GM19395 (cell line): ENCODE measurements around the gene SLC5A3.

Experiments used
- ATAC-seq: cut with Tn5 transposase; IDR thresholded peaks from one replicate; pipeline ENCODE4 v1.9.1; 2021; ENCODE audit warnings: mild to moderate bottlenecking, moderate library complexity; ENCODE audit not compliant: unreplicated experiment

The SLC5A3 gene

DNA sequence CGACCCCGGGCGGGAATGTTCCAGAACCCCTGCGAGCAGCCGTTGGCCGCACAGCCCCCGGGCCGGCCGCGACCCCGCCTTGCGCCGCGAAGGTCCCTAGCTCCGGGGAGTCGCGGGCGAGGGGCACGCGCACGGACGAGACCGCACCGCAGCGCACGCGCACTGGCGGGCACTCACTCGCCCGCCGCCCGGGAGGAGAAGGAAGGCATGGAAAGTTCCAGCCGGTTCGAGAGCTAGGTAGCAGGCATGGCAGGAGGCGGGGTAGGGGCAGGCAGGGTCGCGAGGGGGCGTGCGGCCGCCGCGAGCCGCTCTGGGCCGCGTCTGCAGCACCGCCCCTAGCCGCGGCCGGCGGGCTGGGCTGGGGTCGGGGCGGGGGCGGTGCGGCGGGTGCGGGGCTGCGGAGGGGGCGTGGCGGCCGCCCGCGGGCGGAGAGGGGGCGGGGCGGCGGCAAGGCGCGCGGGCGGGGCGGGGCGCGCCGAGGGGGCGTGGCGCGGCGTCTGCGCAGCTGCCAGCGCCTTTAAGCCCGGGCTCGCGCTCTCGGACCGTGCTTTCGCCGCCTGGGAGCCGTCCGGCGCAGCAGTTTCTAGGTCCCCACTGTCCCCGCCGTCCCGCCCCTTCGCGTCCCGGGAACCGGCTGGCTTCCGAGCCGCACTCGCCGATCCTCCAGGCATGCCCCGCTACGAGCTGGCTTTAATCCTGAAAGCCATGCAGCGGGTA lies at the start of gene SLC5A3, which contains the start of gene MRPS6:
SLC5A3 (plus strand) TSS at position 547 of the 717 bp plus-strand sequence. CDS start 21,621 bp downstream, outside the sequence.
MRPS6 (plus strand) TSS at position 547 of the 717 bp plus-strand sequence; CDS start at position 670, 123 bp downstream.
- ATAC-seq: peak; percentile 82

DNA sequence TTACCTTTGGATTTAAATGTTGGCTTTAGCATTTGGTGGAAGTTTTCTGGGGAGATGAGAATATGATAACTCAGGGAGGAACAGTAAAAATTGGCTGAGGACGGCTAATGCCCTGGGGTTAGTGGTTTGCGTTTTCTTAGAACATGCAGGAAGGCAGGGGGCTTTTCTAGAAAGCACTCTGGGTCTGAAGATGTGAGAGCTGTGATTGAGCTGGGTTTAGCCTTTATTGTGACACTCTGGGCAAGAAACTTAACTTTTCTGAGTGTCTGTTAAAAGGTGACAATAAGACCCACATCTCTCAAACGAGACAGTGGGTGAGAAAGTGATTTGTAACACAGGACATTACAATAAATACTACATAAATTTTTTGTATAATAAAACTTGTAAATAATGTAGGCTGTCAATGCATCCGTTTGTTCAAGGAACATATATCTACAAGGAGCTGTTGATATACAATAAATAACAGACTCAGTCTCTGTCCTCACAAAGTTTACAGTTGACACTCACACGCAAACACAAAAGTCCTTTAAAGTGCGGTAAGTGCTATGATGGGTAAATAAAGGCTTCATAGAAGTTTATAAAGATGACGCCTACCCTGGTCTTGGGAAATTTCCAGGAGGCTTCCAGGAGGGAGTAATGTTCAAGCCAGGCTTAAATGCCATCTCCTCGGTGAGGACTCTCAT lies 49.5 kb upstream of the SLC5A3 start:
- no peak for ATAC-seq

DNA sequence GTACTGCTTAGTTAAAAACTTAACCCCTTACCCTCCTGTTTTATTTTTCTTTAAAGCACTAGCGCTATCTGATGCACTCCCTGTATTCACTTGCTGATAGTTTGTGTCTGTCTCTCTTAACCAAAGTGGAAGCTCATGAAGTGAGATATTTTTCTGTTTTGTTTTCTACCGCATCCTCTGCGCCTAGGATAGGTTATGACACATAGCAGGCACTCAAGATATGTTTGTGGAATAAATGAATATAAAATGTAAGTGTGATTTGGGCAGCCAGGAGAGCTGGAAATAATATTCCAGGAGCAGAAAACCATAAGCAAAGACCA lies 49.0 kb upstream of the SLC5A3 start:
- no peak for ATAC-seq

DNA sequence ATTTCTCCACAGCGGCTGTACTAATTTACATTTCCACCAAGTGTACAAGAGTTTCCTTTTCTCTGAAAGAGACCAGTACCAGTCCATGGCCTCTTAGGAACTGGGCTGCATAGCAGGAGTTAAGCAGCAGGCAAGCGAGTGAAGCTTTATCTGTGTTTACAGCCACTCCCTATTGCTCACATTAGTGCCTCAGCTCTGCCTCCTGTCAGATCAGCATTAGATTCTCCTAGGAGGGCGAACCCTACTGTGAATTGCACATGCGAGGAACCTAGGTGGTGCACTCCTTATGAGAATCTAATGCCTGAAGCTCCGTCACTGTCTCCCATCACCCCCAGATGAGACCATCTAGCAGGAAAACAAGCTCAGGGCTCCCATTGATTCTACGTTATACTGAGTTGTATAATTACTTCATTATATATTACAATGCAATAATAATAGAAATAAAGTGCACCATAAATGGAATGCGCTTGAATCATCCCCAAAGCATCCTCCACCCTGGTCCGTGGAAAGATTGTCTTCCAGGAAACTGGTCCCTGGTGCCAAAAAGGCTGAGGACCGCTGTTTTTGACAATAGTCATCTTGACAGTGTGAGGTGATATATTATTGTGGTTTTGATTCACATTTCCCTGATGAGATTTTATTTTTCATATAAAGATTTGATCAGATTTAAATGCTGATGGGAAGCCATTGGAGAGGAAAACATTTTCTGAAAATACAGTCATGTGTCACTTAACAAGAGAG lies 45.5 kb upstream of the SLC5A3 start:
- ATAC-seq: no peak

DNA sequence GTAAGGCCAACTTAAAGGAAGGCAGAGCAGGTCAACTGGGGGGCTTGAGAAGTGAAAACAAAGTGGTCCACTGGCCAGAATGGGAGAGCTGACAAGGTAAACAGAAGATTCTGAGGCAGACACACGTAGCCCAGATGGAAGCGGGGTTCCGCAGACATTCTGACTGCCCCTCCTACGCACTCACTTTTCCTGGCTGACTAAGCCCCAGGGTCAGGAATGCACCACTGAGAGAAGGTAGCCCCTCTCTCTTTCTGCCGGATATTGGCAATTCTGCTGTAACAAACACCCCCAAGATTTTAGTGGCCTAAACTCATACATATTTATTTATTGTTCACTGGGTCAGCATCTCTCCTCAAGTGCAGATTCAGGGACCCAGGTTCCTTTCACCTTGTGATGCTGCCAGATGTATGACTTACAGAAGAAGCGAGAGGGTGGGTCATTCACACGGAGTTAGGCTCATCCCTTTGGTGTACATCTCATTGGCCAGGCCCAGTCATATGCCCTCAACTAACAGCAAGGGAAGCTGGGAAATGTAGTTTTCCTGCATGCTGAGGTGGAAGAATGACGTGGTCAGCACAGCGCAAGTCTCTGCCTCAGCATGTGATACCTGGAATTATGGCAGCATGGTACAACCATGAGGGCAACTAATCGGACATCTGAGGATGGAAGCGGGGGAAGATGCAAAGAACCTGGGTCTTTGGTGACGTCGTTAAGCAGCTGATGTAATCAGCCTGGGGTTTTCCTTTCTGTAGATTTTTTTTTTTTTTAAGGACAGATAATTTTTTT lies 43.4 kb upstream of the SLC5A3 start:
- peak; percentile 96 for ATAC-seq

DNA sequence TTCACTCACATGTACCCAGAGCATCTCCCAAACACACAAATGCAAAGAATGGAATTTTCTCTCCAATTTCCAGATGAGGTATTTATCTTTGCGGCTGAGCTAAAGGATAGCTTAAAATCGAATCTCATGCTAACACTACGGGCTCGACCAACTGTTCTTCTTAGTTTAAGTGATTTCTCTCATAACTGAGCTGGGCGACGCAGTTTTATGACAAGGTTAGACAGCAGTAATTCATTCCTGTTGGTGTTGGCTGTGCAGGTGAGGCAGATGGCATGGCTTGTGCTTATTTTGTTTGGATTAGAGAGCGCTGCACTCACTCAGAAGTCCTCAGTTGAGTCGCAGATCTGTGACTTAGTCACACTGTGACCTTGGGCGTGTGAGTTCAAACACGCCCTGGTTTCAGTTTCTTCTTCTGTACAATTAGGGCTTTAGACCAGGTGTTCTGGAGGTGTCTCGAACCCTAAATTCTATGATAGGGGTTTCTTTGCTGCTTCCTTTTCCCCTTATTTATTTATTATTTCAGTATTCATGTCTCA lies 41.5 kb upstream of the SLC5A3 start:
- no peak for ATAC-seq

DNA sequence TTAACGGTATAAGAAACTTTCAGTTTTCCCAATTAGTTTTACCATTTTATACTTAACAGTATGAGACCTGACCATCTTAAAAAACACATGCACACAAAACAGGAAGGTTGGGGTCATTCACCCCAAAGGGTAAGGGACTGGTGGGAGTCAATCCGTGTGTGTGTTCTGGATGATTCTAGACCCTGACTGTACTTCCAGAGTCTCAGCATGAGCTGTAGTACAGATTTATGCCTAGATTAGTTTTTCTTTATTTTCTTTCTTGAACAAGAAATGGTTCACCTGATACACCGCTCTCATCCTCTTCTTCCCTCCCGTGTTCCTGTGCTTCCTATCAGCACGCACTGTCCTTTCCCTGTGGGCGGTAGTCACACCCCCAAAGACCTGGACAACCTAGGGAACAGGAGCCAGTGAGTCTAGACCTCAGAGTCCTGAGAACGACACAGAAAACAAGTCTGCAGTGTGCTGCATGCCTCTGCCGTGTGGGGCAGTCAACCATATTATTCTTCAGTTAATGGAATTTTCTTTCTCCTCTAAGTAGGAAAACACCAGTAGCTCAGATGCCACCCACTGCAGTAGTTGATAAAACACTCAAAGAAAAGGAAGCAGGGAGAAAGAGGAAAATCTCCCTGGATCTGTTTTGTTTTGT lies 38.9 kb upstream of the SLC5A3 start:
- no peak for ATAC-seq

DNA sequence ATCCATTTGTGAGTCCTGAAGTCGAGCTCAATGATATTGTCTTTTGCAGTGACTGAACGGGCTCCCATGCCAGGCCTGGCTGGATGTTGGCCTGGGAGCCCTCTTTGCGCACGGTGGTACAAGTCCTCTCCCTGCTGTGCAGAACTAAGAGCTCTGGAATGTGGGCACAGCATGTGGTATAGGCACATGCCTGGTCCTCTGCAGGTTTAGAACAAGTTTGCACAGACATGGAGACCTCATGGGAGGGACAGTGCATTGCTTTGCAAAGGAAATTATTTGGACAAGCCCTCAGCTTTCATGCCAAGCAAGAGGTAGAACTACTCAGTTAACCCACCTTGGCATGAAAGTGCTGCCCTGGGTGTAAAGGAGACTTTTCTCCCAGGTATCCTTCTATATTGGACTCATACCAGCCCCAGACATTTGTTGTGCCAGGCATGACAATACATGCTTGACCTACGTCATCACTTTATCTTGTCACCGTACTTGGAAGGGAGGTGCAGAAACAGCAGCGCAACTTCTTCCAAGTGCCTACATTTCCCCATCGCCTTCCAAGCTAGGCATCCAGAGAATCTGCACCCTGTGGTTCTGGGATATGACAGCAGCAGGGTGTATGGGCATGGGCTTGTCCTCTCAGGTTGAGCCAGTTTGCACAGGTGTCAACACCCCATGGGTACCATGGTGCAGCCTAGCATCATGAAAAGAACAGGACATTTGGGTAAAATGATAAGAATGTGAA lies 37.6 kb upstream of the SLC5A3 start:
- ATAC-seq: no peak

DNA sequence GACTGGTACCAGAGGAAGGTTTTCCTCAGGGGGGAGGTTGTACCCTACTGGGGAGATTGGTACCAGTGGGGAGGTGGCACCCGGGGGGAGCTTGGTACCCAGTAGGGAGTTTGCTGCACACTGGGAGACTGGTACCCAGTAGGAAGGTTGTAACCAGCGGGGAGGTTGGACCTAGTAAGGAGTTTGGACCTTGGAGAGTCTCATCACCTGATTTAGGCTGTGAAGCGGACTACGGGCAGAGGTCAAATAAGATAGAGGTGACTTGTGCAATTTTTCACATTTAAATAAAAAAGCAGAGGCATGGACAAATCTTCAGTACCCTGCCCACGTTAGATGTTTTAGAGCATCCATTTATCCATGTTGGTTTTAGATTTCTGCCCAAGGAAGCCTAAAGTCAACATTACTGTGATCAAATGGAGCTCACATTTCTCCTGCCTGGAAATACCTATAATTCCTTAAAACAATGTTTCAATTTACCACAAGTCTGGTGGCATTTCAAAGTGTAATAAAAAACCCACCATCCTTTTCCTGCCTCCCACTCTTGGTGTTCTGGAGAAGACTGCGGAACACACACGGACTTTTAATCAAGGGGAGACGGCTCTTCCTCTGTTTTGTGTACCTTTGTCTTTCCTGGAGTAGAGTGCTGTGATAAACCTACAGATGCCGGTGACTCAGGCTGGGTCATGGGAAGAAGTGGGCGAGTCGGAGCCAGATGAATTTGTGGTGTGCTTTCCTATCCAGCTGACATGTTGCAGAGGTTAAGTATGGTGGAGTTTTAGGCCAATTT lies 36.2 kb upstream of the SLC5A3 start:
- ATAC-seq: no peak

DNA sequence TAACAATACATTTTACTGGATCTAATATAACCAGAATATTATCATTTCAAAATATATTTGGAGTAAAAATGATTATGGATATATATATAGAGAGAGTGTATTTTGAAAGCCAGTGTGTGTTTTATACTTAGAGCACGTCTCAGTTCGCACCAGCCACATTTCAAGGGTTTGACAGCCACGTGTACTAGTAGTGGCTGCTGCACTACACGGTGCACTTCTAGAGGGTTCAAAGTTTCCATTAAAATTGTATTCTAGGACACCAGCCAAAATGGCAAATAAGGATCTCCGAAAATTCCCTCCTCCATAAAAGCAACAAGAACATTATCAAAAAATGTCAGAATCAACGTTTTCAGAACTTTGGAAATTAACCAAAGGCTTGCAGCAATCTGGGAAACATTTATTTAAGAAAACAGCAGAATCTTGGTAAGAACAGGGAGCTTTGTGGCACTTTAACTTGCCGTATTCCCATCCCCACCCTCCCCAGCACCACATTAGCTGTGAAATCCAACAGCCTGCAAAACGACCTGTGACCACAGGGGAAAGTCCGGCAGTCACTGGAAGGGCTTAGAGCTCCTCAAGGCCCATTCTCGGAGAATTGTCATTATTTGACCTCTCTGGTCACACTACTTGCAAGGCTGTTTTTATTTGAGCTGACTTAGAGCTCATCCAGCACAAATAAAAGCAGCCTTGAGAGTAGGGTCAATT lies 33.5 kb upstream of the SLC5A3 start:
- ATAC-seq: no peak

DNA sequence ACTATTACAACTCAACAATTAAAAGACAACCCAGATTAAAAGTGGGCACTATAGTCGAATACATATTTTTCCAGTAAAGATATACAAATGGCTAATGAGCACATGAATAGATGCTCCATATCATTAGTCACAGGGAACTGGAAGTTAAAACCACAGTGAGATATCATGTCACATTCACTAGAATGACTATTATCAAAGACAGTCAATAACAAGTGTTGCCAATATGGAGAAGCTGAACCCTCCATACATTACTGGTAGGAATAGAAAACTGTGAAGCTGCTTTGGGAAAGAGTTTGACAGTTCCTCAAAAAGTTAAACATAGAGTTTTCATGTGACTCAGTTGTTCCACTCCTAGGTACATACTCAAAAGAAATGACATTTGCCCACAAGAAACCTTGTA lies 30.6 kb upstream of the SLC5A3 start:
- no peak for ATAC-seq

DNA sequence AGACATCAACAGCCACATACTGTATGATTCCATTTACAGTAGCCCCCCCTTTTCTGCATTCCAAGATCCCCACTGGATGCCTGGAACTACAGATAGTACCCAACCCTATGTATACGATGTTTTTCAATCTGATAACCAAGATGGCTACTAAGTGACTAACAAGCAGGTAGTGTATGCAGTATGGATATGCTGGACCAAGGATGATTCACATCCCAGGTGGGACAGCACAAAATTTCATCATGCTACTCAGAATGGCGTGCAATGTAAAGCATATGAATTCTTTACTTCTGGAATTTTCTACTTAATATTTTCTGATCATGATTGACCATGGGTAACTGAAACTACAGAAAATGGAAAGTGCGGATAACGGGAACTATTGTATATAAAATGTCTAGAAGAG lies 30.0 kb upstream of the SLC5A3 start:
- no peak for ATAC-seq

DNA sequence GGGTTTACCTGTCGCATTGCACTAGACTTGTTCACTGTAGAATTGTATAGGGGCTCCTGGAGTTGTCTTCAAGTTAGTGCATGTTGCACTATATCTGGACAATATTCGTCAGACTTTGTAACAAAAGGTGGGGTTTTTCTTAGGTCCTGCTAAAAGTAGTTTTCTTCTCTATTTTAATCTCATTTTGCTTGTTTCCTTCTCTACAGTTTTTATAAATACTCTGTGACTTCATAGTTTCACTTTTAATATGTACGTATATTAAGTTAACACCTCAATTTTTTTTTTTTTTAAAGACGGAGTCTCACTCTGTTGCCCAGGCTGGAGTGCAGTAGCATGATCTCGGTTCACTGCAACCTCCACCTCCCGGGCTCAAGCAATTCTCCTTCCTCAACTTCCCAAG lies 26.5 kb upstream of the SLC5A3 start:
- ATAC-seq: peak; percentile 61

DNA sequence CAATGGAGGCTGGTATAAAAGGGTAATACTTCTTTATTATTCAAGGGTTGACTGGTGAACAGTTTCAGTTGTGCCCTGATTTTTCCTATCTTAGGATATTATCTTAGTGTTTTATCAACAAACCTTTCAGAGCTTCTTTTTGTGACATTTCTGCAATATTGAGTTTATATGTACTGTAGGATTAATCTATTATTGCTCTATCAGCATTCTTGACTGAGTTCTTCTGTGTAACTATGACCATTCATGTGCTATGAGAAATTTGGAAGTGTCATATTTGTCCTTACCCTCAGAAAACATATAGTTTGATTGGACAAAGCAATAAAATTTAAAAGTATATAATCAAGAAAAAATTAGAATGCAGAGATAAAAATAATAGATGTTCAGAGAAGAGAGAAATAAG lies 25.5 kb upstream of the SLC5A3 start:
- no peak for ATAC-seq

DNA sequence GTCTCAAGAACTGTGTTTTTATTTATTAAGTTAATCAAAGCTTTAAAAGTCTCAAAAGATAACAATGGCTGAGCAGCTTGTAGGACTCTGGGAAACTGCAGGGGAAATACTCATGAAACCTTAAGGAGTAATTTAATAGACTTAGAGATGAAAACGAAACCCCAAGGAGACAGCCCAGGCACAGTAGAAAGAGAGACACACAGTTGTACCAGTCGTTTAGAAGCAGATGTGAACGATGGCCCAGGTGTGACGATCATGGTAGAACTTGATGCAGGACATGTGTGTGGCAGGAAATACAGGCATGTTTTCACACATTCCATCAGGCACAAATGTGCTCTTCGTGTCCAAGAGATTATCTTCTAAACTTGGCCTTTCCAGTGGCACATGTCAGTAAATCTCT lies 21.2 kb upstream of the SLC5A3 start:
- no peak for ATAC-seq

DNA sequence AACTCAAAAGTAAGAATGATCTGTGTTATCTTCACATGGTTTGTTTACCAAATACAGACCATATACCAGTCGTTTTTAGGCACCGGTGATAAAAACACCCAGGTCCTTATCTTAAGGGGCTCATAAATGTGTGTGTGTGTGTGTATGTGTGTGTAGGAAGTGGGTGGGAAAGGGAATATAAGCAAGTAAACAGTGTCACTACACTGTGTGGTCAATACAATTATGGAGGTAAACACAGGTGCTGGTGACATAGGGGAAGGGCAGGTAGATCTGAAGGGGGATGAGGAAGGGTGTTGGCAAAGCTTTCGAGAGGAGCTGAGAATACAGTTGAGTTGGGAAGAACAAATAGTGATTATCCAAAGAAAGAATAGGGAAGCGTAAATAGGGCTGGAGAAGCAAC lies 19.1 kb upstream of the SLC5A3 start:
- ATAC-seq: no peak

DNA sequence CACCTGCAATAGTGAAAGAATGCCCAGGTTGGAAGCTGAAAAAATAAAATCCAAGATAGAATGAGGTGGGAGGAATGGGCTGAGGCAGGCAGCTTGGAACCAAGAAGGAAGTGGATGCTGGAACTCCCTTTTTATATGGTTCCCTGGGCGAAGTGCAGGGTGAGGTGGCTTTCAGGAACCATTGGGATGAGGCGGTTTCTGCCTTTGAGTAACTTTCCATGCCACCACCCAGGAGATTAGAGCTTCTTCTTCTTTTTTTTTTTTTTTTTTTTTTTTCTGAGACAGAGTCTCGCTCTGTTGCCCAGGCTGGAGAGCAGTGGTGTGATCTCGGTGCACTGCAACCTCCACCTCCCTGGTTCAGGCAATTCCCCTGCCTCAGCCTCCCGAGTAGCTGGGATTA lies 17.8 kb upstream of the SLC5A3 start:
- no peak for ATAC-seq

DNA sequence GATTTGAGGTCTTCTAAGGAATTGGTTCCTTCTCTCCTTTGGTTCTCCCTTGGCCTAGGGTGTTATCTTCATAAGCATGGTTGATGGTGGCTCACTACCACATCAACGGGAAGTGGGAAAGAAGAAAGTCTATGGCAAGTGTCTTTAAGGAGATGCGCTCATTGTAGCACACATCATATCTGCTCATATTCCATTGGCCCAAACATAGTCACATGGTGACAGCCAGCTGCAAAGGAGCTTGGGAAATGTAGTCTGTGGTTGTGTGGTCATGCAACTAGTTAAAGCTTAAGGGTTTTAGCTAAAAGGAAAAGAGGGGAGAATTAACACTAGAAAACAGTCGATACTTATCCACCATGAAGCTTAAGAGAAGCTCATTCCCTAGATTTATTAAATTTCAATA lies 11.4 kb upstream of the SLC5A3 start:
- no peak for ATAC-seq
